Right atrium auricular region (tissue), 2 donors: ENCODE data around the gene NKG7. TPM values are rescaled to one million over a fixed set of nuclear protein-coding genes. Genes with fewer than 3 reads are reported as not detected.
A peak's percentile ranks its signal among the peaks of the same experiment; 100 is the strongest.
"Not testable (repeated sequence)": the region's sequence is repeated elsewhere in the genome, so short reads cannot be mapped to it uniquely, and the experiment has no call there.

ENCODE experiments used
- DNase-seq: peaks from one replicate; pipeline ENCODE4 v3.0.0-alpha.2; 2019; ENCODE audit warnings: low spot score
- H3K27ac ChIP-seq, 2 donors: fragments of 200-600 bp; sonication (generic); 1 replicate in 1 of 2; 2 replicates in 1 of 2; pipeline ENCODE4 v1.5.1; 2016 to 2019
- H3K27me3 ChIP-seq, 2 donors: fragments of 200-600 bp; sonication (generic); one replicate each; pipeline versions ENCODE4 v1.5.1 to v1.6.0; 2017 to 2019
- H3K36me3 ChIP-seq: fragments of 200-600 bp; sonication (generic); one replicate; pipeline ENCODE4 v1.5.1; 2016
- H3K4me1 ChIP-seq, 2 donors: fragments of 200-600 bp; sonication (generic); one replicate each; pipeline versions ENCODE4 v1.5.1 to v1.6.0; 2017 to 2019
- H3K4me3 ChIP-seq, 2 donors: fragments of 200-600 bp; sonication (generic); 1 replicate in 1 of 2; 2 replicates in 1 of 2; pipeline ENCODE4 v1.5.1; 2017 to 2019; ENCODE audit warnings: mild to moderate bottlenecking in 1 of 2, moderate library complexity in 1 of 2
- H3K9me3 ChIP-seq, 2 donors: fragments of 200-600 bp; sonication (generic); one replicate each; pipeline ENCODE4 v1.5.1; 2019
- CTCF ChIP-seq, 2 donors: fragments of 200-600 bp; sonication (generic); IDR thresholded peaks; one replicate each; pipeline ENCODE4 v1.5.1; 2019; ENCODE audit warnings: antibody characterized with exemption in 2 of 2
- total RNA-seq, 2 donors: library from RNA; depleted of rRNA; stranded (reverse); fragments of >200 nt; gene quantifications; one replicate each; pipeline ENCODE4 v1.1.0, GENCODE V29; 2016

The NKG7 gene
- total RNA-seq, 2 donors from 2014 or later, result 1.4 to 1.8 TPM

GRCh38 chr19:51399231-51399630 lies 26.8 kb upstream of the NKG7 start:
- Histone ChIP-seq H3K27me3 (no peaks in the 10 kb centered on the region), H3K27ac (no peak overlapping the region), H3K4me3 (no peak overlapping the region), H3K36me3 (no peaks in the 10 kb centered on the region), H3K9me3 (peaks cover 6 to 10% of the 10 kb centered on the region in 2 donors), H3K4me1 (peaks cover 0 to 6% of the 10 kb centered on the region in 2 donors)
- TF ChIP-seq CTCF (IDR thresholded peaks at IDR 0.05), result no peak
- DNase-seq, result no peak

GRCh38 chr19:51398096-51398704 lies 25.7 kb upstream of the NKG7 start:
- H3K9me3 ChIP-seq, result peaks cover 6 to 10% of the 10 kb centered on the region in 2 donors
- no peaks in the 10 kb centered on the region for H3K36me3 ChIP-seq
- no peak overlapping the region for H3K4me3 ChIP-seq
- DNase-seq, result no peak
- no peak overlapping the region for H3K27ac ChIP-seq
- no peaks in the 10 kb centered on the region for H3K27me3 ChIP-seq
- peaks cover 0 to 11% of the 10 kb centered on the region in 2 donors for H3K4me1 ChIP-seq
- peak; percentile 29 to 61 for TF ChIP-seq CTCF (IDR thresholded peaks at IDR 0.05)

- H3K4me1 ChIP-seq, result peaks cover 0 to 11% of the 10 kb centered on the region in 2 donors
- H3K4me3 ChIP-seq, H3K9me3 ChIP-seq, H3K27me3 ChIP-seq, H3K27ac ChIP-seq, DNase-seq, H3K36me3 ChIP-seq: not testable (repeated sequence)
These were observed 25.0 kb upstream of the NKG7 start for GRCh38 chr19:51397453-51397852.

- H3K4me3 ChIP-seq, result no peak overlapping the region
- no peaks in the 10 kb centered on the region for H3K36me3 ChIP-seq
- no peak for TF ChIP-seq CTCF (IDR thresholded peaks at IDR 0.05)
- no peaks in the 10 kb centered on the region for H3K27me3 ChIP-seq
- H3K27ac ChIP-seq, result no peak overlapping the region
- no peaks in the 10 kb centered on the region for H3K9me3 ChIP-seq
- peaks cover 0 to 11% of the 10 kb centered on the region in 2 donors for H3K4me1 ChIP-seq
- DNase-seq, result no peak
These were observed 23.7 kb upstream of the NKG7 start for GRCh38 chr19:51396175-51396574.

- peak; percentile 95 for DNase-seq
- H3K4me1 ChIP-seq, result peaks cover 0 to 11% of the 10 kb centered on the region in 2 donors
- H3K27ac ChIP-seq, result peak overlapping the region; percentile 73 to 74
- H3K4me3 ChIP-seq, result peak overlapping the region; percentile 26 to 46
- no peak for TF ChIP-seq CTCF (IDR thresholded peaks at IDR 0.05)
- H3K27me3 ChIP-seq, result no peaks in the 10 kb centered on the region
- no peaks in the 10 kb centered on the region for H3K36me3 ChIP-seq
- H3K9me3 ChIP-seq, result no peaks in the 10 kb centered on the region
These were observed 21.8 kb upstream of the NKG7 start for GRCh38 chr19:51394050-51394836.

GRCh38 chr19:51392701-51393100 lies 20.2 kb upstream of the NKG7 start:
- Histone ChIP-seq H3K27me3 (no peaks in the 10 kb centered on the region), H3K9me3 (no peaks in the 10 kb centered on the region), H3K36me3 (no peaks in the 10 kb centered on the region), H3K4me1 (peaks cover 0 to 11% of the 10 kb centered on the region in 2 donors), H3K4me3 (no peak overlapping the region), H3K27ac (no peak overlapping the region)
- no peak for DNase-seq
- TF ChIP-seq CTCF (IDR thresholded peaks at IDR 0.05), result no peak
